HepG2 (cell line): ENCODE results near the gene NOXA1. TPM values are rescaled to one million over a fixed set of nuclear protein-coding genes. Genes with fewer than 3 reads are reported as not detected.

Experiments used
- ATAC-seq: fragments of 200-7000 bp; cut with Tn5 transposase; 3 replicates; pipeline ENCODE4 v1.9.1; 2020; ENCODE audit warnings: mild to moderate bottlenecking, moderate library complexity
- BruUV-seq: library from RNA; stranded (reverse); fragments of 400-500 nt; replicated peaks from 2 replicates; lab custom pipeline; 2021; lab: Mats Ljungman, UMichigan
- CTCF ChIA-PET: fragments of 300-600 bp; formaldehyde crosslinking; extraction: SDS; loops from one replicate; lab custom pipeline; 2021; ENCODE audit warnings: low total read pairs, inconsistent platforms, low intra/inter-chr PET ratio; lab: Yijun Ruan, JAX
- POLR2A ChIA-PET: fragments of 350-600 bp; sonication (Branson Sonifier 250); formaldehyde crosslinking; loops from one replicate; lab custom pipeline; 2020; ENCODE audit warnings: antibody characterized with exemption, inconsistent platforms; lab: Yijun Ruan, JAX
- DNase-seq: peaks from one replicate; pipeline ENCODE4 v3.0.0-alpha.2; 2015; ENCODE audit warnings: low spot score
- FAIRE-seq: peaks from 3 replicates; lab custom pipeline; 2011; peaks lifted over from hg19 to GRCh38; lab: Jason Lieb, UNC
- H2AFZ ChIP-seq: one replicate; pipeline ENCODE4 v1.6.1; 2011; ENCODE audit warnings: low read length, inconsistent platforms
- H3K27ac ChIP-seq: fragments of 300-600 bp; 3 replicates; pipeline ENCODE4 v1.8.0; 2011; ENCODE audit warnings: mixed run types, mild to moderate bottlenecking, mixed read lengths, low read length, inconsistent platforms; ENCODE audit not compliant: insufficient read depth; ENCODE audit errors: extremely low read length
- H3K27me3 ChIP-seq, 2 experiments: fragments of 200-600 bp in 1 of 2; 2 replicates in 1 of 2; 3 replicates in 1 of 2; pipeline versions ENCODE4 v1.6.0 to v1.8.0; 2011; ENCODE audit warnings: low read length in 2 of 2, mild to moderate bottlenecking in 2 of 2, moderate library complexity in 2 of 2, inconsistent platforms in 1 of 2; ENCODE audit not compliant: insufficient read depth in 2 of 2, control insufficient read depth in 1 of 2
- H3K36me3 ChIP-seq, 2 experiments: fragments of 200-600 bp in 1 of 2; replicated peaks in 1 of 2; 2 replicates in 1 of 2; 3 replicates in 1 of 2; pipeline versions ENCODE4 v1.5.1 to v1.8.0; 2011; ENCODE audit warnings: low read length in 2 of 2, inconsistent platforms in 1 of 2; ENCODE audit not compliant: insufficient read depth in 2 of 2, control insufficient read depth in 1 of 2
- H3K4me1 ChIP-seq: 2 replicates; pipeline ENCODE4 v1.5.1; 2012; ENCODE audit warnings: low read length, inconsistent platforms; ENCODE audit not compliant: insufficient read depth
- H3K4me2 ChIP-seq: 2 replicates; pipeline ENCODE4 v1.6.0; 2011; ENCODE audit warnings: low read depth, low read length, inconsistent platforms
- H3K4me3 ChIP-seq, 3 experiments: fragments of 200-600 bp in 1 of 3; sonication (generic), shearing (Covaris generic) in 1 of 3; replicated peaks in 1 of 3; 2 replicates each; pipeline ENCODE4 v1.5.1; 2011 to 2016; ENCODE audit warnings: low read length in 3 of 3, inconsistent platforms in 2 of 3, low read depth in 2 of 3, mild to moderate bottlenecking in 2 of 3, control low read depth in 1 of 3, mixed read lengths in 1 of 3; ENCODE audit not compliant: insufficient read depth in 1 of 3
- H3K79me2 ChIP-seq: one replicate; pipeline ENCODE4 v1.6.1; 2011; ENCODE audit warnings: low read length, inconsistent platforms; ENCODE audit not compliant: insufficient read depth
- H3K9ac ChIP-seq: 2 replicates; pipeline ENCODE4 v1.6.0; 2011; ENCODE audit warnings: mild to moderate bottlenecking, low read depth, low read length, inconsistent platforms; ENCODE audit not compliant: insufficient read depth
- H3K9me3 ChIP-seq: 2 replicates; pipeline ENCODE4 v1.5.1; 2012; ENCODE audit warnings: mild to moderate bottlenecking, low read length
- H4K20me1 ChIP-seq: 2 replicates; pipeline ENCODE4 v1.6.0; 2011; ENCODE audit warnings: inconsistent platforms, mild to moderate bottlenecking, low read length, moderate library complexity; ENCODE audit not compliant: insufficient read depth
- AGO2 ChIP-seq: fragments of 200-400 bp; formaldehyde crosslinking; optimal IDR thresholded peaks from 2 replicates; pipeline ENCODE3; 2017; ENCODE audit warnings: mild to moderate bottlenecking, low read depth, low read length, moderate library complexity
- GATA4 ChIP-seq: sonication (generic); IDR thresholded peaks from 2 replicates; pipeline ENCODE4 v1.6.1; 2016; ENCODE audit warnings: antibody characterized with exemption, low read depth, borderline replicate concordance
- ZNF20 ChIP-seq: sonication (generic); formaldehyde crosslinking; IDR thresholded peaks from 2 replicates; pipeline ENCODE4 v1.4.0; 2020; ENCODE audit warnings: mild to moderate bottlenecking, moderate library complexity, missing genetic modification reagents
- ZNF34 ChIP-seq: sonication (generic); formaldehyde crosslinking; IDR thresholded peaks from 2 replicates; pipeline ENCODE4 v1.4.0; 2020; ENCODE audit warnings: mild to moderate bottlenecking, missing genetic modification reagents, borderline replicate concordance
- ZNF761 ChIP-seq: sonication (generic); formaldehyde crosslinking; conservative IDR thresholded peaks from 2 replicates; pipeline ENCODE4 v1.4.0; 2020; ENCODE audit warnings: mild to moderate bottlenecking, missing genetic modification reagents
- WGBS: methylation state at CpG from one replicate; pipeline ENCODE4 v1.1.6; 2017; ENCODE audit warnings: low lambda C conversion rate; 5-methylcytosine and 5-hydroxymethylcytosine counted together
- in situ Hi-C: cut with HindIII; loops from 2 replicates; pipeline ENCODE4 v1.10.0; 2017; ENCODE audit warnings: low pct_unique_long_range_greater_than_20kb; ENCODE audit not compliant: extremely low pct_ligation_motif_present
- intact Hi-C: fragments of 100-400 bp; cut with micrococcal nuclease; formaldehyde crosslinking; loops from one replicate; pipeline ENCODE4 v1.10.0; 2022; ENCODE audit not compliant: unreplicated experiment
- polyA plus RNA-seq, 8 experiments: library from polyadenylated mRNA; depleted of rRNA in 3 of 8; stranded (reverse) in 7 of 8; unstranded in 1 of 8; fragments of >200 nt; fragmentation: Illumina TruSeq in 4 of 8; extraction: Trizol in 4 of 8; gene quantifications; 2 replicates each; pipeline versions ENCODE4 v1.2.1 to v1.2.3, GENCODE V29; 2011 to 2016; ENCODE audit warnings: low read depth in 4 of 8, missing spikeins in 1 of 8, mixed read lengths in 1 of 8; ENCODE audit not compliant: insufficient read depth in 1 of 8
- total RNA-seq, 5 experiments: library from RNA; depleted of rRNA; stranded (reverse); fragments of >200 nt; fragmentation: Illumina TruSeq; extraction: Trizol; gene quantifications; 2 replicates each; pipeline ENCODE4 v1.2.3, GENCODE V29; 2016; ENCODE audit warnings: low read depth in 1 of 5
- TF ChIP-seq, protein P1 (sequence below): sonication (generic); formaldehyde crosslinking; IDR thresholded peaks from 2 replicates; pipeline ENCODE4 v1.5.1; 2020; ENCODE audit warnings: missing genetic modification reagents, mild to moderate bottlenecking, borderline replicate concordance
- TF ChIP-seq, protein P2 (sequence below): sonication (generic); formaldehyde crosslinking; IDR thresholded peaks from 2 replicates; pipeline ENCODE4 v1.4.0; 2020; ENCODE audit warnings: missing genetic modification reagents, borderline replicate concordance
- TF ChIP-seq, protein P3 (sequence below): sonication (generic); formaldehyde crosslinking; IDR thresholded peaks from 2 replicates; pipeline ENCODE4 v1.4.0; 2020; ENCODE audit warnings: mild to moderate bottlenecking, missing genetic modification reagents

NOXA1 gene
- total and polyA plus RNA-seq, 2 of the 13 experiments (the other 11 are each of a cell fraction or from before 2014, with no cell fraction given): 0.78 to 1.2 TPM

DNA sequence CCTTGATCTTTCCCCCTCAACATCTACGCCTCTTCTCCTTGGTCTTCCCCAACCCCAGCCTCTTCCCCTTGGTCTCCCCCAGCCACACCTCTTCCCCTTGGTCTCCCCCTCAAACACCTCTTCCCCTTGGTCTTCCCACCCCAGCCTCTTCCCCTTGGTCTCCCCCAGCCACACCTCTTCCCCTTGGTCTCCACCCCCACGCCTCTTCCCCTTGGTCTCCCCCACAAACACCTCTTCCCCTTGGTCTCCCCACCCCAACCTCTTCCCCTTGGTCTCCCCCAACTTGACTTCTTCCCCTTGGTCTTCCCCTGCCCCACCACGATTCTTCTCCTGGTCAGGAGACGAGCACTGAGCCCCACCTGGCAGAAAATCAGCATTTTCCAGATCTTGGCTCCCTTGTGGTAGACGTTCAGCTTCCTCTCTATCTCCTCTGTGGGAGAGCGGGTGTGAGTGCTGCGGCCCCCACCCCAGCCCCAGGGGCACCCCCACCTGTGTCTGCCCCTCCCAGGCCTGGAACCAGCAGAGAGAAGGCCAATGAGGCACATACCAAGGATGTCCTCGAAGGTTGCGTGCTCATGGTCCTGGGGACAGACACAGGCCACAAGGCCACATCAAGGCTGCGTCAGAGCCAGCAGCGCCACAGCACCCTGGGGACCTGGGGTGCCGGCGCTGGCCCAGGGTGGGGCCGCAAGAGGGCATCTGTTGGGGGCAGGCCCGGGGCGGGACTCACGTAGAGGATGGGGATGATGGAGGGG is 29.0 kb downstream of the NOXA1 start:
- H4K20me1 ChIP-seq: peaks cover 12% of the 10 kb centered on the region; the same call in 1 of the 2 replicates
- H2AFZ ChIP-seq: no peak overlapping the region
- BruUV-seq: no TSS peak
- ChIA-PET CTCF (no interaction called here), POLR2A (interaction anchor here (0.6 kb wide), 1 partner anchor 81 kb away, joined by 3 read pairs; no protein-coding TSS in a partner anchor)
- no peaks in the 10 kb centered on the region for H3K27me3 ChIP-seq
- intact Hi-C loops (no loop called here), in situ Hi-C loops (no loop called here)
- peak overlapping the region; percentile 40 for H3K27ac ChIP-seq
- no peak for FAIRE-seq
- H3K4me3 ChIP-seq: no peak overlapping the region
- H3K79me2 ChIP-seq: peaks cover 14% of the 10 kb centered on the region
- no peak for ATAC-seq
- no peak for DNase-seq
- H3K9me3 ChIP-seq: no peaks in the 10 kb centered on the region
- TF ChIP-seq ZNF761 (CRISPR knock-in tag): no peak
- TF ChIP-seq, all 625 proteins: peak for 0
- Histone ChIP-seq H3K9ac (no peak overlapping the region), H3K36me3 (peaks cover 10 to 46% of the 10 kb centered on the region in 2 experiments), H3K4me2 (no peak overlapping the region; the same call in 1 of the 2 replicates), H3K4me1 (peaks cover 55% of the 10 kb centered on the region)
- 98% methylated on average over 13 of the region's 17 CpGs for WGBS

DNA sequence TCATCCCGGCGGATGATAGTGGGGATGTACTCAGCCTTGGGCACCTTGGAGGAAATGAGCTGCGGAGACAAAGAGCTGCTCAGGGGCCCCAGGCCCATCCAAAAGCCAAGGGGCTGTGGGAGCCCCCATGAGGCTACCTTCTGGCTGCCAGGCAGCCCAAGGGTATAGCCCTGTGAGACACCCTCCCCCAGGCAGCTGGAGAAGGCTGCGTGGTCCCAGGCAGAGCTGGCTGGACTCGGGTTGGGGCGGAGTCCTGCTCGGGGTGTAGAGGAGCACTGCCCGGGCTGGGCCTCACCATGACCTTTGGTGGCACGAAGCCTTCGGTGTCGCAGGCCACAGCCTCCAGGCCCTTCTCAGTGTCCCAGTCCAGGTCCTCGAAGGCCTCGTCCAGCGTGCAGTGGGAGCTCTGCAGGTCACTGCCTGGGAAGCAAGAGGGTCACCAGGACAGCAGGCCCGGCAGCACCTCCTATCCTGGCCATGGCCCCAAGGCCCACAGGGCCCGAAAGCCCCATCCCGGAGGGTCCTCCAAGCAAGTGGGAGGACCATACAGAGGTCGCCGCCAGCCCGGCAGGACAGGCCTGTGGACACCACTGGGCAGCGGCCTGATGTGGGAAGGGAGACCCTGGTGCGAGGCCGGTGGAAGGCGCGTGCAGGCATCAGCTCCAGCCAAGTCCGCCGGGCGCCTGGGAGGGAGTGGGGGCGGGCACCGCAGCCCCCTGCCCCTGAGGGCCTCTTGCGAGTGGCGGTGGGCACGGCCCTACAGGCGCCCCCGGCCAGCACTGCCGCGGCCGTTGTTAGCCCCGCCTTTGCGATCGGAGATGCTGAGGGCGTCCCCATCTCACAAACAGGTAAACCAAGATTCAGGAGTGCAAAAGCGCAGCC is 29.8 kb downstream of the NOXA1 start:
- H3K4me2 ChIP-seq: no peak overlapping the region
- ChIA-PET POLR2A (interaction anchor here (0.6 kb wide), 1 partner anchor 82 kb away, joined by 3 read pairs; no protein-coding TSS in a partner anchor), CTCF (no interaction called here)
- in situ Hi-C loops (no loop called here), intact Hi-C loops (no loop called here)
- peaks cover 12 to 49% of the 10 kb centered on the region in 2 experiments for H3K36me3 ChIP-seq
- DNase-seq (no peak), FAIRE-seq (no peak), ATAC-seq (no peak)
- 95% methylated on average over 25 of the region's 43 CpGs for WGBS
- no peaks in the 10 kb centered on the region for H3K27me3 ChIP-seq
- no peak overlapping the region for H2AFZ ChIP-seq
- no peaks in the 10 kb centered on the region for H3K9me3 ChIP-seq
- peaks cover 15% of the 10 kb centered on the region; the same call in 1 of the 2 replicates for H4K20me1 ChIP-seq
- H3K79me2 ChIP-seq: peaks cover 22% of the 10 kb centered on the region
- peaks cover 63% of the 10 kb centered on the region for H3K4me1 ChIP-seq
- no TSS peak for BruUV-seq
- H3K4me3 ChIP-seq: no peak overlapping the region; a peak in 1 of 6 replicates
- no peak overlapping the region for H3K9ac ChIP-seq
- peak overlapping the region; percentile 34 for H3K27ac ChIP-seq
- no peak for TF ChIP-seq ZNF20 (CRISPR knock-in tag)
- TF ChIP-seq, protein P1, sequence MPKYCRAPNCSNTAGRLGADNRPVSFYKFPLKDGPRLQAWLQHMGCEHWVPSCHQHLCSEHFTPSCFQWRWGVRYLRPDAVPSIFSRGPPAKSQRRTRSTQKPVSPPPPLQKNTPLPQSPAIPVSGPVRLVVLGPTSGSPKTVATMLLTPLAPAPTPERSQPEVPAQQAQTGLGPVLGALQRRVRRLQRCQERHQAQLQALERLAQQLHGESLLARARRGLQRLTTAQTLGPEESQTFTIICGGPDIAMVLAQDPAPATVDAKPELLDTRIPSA (CRISPR knock-in tag): no peak
- TF ChIP-seq ZNF34 (CRISPR knock-in tag): no peak
- TF ChIP-seq, protein P2, sequence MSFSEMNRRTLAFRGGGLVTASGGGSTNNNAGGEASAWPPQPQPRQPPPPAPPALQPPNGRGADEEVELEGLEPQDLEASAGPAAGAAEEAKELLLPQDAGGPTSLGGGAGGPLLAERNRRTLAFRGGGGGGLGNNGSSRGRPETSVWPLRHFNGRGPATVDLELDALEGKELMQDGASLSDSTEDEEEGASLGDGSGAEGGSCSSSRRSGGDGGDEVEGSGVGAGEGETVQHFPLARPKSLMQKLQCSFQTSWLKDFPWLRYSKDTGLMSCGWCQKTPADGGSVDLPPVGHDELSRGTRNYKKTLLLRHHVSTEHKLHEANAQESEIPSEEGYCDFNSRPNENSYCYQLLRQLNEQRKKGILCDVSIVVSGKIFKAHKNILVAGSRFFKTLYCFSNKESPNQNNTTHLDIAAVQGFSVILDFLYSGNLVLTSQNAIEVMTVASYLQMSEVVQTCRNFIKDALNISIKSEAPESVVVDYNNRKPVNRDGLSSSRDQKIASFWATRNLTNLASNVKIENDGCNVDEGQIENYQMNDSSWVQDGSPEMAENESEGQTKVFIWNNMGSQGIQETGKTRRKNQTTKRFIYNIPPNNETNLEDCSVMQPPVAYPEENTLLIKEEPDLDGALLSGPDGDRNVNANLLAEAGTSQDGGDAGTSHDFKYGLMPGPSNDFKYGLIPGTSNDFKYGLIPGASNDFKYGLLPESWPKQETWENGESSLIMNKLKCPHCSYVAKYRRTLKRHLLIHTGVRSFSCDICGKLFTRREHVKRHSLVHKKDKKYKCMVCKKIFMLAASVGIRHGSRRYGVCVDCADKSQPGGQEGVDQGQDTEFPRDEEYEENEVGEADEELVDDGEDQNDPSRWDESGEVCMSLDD (CRISPR knock-in tag): no peak
- peak; percentile 61 for TF ChIP-seq AGO2
- no peak for TF ChIP-seq GATA4
- TF ChIP-seq, protein P3, sequence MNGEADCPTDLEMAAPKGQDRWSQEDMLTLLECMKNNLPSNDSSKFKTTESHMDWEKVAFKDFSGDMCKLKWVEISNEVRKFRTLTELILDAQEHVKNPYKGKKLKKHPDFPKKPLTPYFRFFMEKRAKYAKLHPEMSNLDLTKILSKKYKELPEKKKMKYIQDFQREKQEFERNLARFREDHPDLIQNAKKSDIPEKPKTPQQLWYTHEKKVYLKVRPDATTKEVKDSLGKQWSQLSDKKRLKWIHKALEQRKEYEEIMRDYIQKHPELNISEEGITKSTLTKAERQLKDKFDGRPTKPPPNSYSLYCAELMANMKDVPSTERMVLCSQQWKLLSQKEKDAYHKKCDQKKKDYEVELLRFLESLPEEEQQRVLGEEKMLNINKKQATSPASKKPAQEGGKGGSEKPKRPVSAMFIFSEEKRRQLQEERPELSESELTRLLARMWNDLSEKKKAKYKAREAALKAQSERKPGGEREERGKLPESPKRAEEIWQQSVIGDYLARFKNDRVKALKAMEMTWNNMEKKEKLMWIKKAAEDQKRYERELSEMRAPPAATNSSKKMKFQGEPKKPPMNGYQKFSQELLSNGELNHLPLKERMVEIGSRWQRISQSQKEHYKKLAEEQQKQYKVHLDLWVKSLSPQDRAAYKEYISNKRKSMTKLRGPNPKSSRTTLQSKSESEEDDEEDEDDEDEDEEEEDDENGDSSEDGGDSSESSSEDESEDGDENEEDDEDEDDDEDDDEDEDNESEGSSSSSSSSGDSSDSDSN (CRISPR knock-in tag): no peak
